Jurkat, Clone E6-1 (cell line): ENCODE results near the gene DNAH14.
"Not testable (repeated sequence)": the region's sequence is repeated elsewhere in the genome, so short reads cannot be mapped to it uniquely, and the experiment has no call there.

ENCODE experiments used
- DNase-seq: peaks from one replicate; pipeline ENCODE4 v3.0.0-alpha.2; 2011; ENCODE audit warnings: low read depth, low spot score
- H3K4me3 ChIP-seq: 2 replicates; pipeline ENCODE4 v1.5.1; 2011; ENCODE audit warnings: mild to moderate bottlenecking, low read length, control low read depth, moderate library complexity

Gene DNAH14

DNA sequence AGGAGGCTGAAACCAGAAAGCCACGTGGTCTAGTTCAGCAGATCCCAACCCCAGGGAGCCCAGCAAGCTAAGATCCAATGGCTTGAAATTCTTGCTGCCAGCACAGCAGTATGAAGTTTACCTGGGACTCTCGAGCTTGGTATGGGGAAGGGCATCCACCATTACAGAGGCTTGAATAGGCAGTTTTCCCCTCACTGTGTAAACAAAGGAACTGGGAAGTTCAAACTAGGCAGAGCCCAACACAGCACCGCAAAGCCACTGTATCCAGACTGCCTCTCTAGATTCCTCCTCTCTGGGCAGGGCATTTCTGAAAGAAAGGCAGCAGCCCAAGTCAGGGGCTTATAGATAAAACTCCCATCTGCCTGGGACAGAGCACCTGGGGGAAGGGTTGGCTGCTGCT lies 280.7 kb downstream of the DNAH14 start:
- H3K4me3 ChIP-seq, DNase-seq: not testable (repeated sequence)

DNA sequence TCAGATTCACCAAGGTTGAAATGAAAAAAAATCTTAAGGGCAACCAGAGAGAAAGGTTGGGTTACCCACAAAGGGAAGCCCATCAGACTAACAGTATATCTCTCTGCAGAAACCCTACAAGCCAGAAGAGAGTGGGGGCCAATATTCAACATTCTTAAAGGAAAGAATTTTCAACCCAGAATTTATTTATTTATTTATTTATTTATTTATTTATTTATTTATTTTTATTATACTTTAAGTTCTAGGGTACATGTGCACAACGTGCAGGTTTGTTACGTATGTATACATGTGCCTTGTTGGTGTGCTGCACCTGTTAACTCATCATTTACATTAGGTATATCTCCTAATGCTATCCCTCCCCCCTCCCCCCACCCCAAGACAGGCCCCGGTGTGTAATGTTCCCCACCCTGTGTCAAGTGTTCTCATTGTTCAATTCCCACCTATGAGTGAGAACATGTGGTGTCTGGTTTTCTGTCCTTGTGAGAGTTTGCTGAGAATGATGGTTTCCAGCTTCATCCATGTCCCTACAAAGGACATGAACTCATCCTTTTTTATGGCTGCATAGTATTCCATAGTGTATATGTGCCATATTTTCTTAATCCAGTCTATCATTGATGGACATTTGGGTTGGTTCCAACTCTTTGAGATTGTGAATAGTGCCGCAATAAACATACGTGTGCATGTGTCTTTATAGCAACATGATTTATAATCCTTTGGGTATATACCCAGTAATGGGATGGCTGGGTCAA lies 282.4 kb downstream of the DNAH14 start:
- not testable (repeated sequence) for H3K4me3 ChIP-seq, DNase-seq

DNA sequence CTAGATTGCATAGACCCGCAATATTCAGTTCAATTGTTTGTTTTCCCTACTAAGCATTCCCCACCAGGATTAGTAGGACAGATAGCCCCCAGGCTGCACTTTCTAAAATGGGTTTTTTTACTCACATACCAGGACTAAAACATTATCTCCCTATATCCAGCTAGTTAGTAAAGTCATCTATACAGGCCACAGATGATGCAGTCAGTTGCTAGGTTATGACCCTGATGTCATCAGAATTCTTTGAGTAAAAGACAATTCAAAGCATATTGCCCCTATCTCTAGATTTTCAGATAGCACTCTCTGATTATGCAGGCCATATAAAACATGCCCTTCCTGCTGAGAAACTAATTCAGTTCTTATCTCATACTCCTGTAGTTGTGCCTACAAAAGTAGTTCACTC lies 294.8 kb downstream of the DNAH14 start:
- H3K4me3 ChIP-seq = no peak overlapping the region
- DNase-seq = no peak

DNA sequence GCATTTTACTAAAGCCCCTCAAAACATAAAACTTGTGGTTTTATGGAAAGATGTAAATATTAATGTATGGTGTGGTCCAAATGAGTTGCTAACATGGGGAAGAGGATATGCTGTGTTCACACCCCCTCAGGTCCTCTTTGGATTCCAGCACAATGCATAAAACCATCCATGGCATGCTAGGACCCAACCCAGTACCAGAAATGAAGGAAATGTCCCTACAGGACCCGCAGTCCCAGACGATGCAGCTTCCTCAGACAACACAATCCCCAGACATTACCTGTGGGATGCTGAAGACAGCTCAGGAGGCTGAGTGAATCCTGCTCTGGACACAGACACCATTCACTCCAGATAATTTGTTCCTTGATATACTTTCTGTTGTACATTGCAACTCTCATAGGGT lies 296.2 kb downstream of the DNAH14 start:
- H3K4me3 ChIP-seq = no peak overlapping the region
- no peak for DNase-seq

DNA sequence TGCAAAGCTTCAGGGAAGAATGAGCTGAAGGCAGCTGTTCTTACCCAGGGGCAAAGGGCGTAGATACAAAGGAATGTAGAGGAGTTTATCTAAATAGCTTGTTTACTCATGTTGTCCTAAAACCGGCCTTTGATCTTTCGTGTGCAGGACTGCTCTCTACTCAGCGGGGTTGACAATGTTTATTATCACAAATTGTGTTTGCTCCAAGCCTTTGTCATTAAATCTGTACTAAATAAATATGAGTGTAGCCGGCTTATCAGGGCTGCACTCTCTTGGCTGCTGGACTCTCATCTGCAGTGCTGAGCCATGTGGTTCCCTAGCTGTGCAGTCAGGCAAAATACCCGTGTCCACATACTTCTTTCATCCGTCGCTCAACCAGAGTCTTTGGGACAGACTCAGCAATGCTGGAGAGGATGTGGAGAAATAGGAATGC lies 299.4 kb downstream of the DNAH14 start:
- H3K4me3 ChIP-seq = no peak overlapping the region
- DNase-seq = no peak

DNA sequence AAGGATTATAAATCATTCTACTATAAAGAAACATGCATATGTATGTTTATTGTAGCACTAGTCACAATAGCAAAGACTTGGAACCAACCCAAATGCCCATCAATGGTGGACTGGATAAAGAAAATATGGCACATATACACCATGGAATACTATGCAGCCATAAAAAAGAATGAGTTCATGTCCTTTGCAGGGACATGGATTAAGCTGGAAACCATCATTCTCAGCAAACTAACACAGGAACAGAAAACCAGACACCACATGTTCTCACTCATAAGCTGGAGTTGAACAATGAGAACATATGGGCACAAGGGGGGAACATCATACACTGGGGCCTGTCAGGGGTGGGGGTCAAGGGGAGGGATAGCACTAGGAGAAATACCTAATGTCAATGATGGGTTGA lies 300.0 kb downstream of the DNAH14 start:
- DNase-seq, H3K4me3 ChIP-seq: not testable (repeated sequence)

DNA sequence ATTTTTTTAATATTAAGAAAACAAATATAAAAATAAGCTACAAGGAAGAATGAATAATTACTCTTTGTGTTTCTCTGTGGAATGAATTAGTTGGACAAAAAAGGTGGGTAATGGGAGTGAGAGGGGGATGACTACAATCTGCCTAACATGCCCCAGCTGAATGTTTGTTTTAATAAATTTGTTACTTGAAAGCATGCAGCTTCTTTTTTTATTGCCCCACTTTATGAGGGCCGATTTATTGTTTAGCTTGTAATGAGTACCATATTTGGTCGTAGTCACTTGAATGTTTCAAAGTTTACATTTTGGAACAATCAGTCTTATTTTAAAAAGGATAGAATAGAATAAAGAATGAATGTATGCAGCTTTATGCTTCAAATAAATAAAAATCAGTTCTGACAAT lies 301.0 kb downstream of the DNAH14 start:
- DNase-seq = no peak
- no peak overlapping the region for H3K4me3 ChIP-seq

DNA sequence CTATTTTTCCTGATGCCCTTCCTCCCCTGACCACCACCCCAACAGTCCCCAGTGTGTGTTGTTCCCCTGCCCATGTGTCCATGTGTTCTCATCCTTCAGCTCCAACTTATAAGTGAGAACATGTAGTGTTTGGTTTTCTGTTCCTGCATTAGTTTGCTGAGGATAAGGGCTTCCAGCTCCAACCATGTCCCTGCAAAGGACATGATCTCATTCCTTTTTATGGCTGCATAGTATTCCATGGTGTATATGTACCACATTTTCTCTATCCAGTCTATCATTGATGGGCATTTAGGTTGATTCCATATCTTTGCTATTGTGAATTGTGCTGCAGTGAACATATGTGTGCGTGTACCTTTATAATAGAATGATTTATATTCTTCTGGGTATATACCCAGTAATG lies 303.5 kb downstream of the DNAH14 start:
- DNase-seq, H3K4me3 ChIP-seq: not testable (repeated sequence)

DNA sequence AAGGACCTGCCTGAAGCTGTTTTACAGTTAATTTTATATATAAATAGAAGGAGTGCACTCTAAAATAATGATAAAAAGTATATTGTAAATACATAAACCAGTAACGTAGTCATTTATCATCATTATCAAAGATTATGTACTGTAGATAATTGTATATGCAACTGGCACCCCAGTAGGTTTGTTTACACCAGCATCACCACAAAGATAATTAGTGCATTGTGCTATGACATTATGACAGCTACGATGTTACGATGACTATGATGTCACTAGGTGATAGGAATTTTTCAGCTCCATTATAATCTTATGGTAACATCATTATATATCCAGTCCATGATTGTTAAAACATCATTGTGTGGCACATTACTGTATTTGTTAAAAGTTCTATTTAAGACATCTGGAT lies 313.1 kb downstream of the DNAH14 start:
- DNase-seq = no peak
- no peak overlapping the region for H3K4me3 ChIP-seq

DNA sequence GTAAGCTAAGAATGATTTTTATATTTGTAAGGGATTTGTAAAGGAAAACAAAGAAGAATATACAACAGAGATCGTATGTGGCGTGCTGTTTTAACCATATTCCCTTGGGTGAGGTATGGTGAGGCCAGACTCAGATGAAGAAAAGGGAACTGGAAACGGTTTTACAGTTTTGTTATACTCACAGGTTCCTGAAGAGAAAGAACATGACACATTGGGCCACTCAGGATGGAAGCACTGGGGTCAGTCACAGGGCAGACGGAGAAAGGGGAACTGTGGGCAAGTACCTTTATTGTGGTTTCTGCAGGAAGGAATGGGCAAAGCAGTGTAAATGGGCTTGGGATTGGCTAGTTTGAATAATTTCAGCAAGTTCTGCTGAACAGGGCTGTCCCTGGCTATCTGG lies 321.0 kb downstream of the DNAH14 start:
- no peak overlapping the region for H3K4me3 ChIP-seq
- DNase-seq = no peak

DNA sequence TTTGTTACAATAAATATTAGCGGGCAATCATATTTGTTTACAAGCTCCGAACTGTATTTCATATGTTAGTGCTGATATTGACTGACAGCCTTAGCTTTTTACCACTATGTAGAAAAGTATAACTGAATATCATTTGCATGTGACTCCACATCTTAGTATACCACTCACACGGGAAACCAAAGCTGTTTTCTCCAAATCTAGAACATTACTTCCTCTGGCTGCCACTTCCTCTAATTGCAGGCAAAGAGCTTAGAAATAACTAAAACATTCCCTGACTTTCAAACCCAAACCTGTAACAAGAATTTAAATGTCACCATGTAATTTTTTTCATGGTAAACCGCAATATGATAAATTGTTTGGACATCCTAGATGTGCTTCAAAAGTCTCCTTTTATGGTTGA lies 323.7 kb downstream of the DNAH14 start:
- no peak overlapping the region for H3K4me3 ChIP-seq
- no peak for DNase-seq

DNA sequence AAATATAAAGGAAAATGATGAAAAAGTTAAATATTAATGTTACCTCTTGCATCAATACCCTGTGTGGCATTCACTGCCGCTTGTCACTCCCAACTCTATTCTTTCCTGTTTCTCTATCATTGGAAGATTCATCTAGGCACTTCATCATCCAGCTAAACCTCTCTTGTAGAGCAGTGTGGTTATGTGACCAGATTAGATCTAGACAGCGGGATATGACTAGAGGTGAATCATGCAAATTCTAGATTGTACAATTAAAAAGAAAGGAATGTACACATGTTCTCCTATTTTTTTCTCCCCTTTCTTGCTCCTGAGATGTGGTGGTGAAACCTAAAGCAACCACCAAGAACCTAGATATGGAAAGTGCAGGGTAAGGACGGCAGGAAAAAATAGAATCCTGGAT lies 324.3 kb downstream of the DNAH14 start:
- DNase-seq = no peak
- no peak overlapping the region for H3K4me3 ChIP-seq

DNA sequence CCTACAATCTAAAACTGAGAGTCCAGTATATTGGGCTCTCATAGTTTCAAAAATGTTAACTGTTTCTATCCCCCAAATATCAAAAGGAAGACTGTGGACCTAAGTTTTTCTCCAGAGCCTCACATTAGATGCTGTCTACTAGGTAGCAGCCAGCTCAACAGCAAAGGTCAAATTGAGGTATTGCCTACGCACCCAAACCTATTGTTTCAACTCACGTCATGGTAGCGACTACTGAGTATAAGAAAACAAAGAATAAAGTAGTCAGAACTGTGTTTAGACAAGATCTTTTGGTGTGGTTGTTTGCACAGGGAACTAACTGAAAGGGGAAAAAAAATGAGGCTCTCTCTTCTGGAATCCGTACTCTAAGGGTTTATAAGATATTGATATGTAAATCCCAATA lies 325.2 kb downstream of the DNAH14 start:
- no peak overlapping the region for H3K4me3 ChIP-seq
- no peak for DNase-seq

DNA sequence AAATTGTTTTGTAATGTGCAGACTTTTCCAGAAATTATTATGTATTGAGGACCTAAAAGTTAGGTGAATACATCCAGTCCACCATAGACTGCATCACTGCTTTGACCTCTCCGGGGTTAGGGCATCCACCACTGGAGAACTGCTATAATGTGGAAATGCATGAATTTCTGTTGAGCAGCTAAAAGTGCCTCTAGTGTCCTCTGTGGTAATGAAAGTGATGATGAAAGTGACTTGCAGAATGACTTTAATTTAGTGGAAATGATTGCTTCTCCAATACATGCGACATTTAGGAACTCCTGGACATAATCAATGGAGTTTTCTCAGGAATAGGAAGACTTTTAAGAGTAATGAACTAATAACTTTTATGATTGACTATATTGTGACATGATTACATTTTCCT lies 327.6 kb downstream of the DNAH14 start:
- no peak overlapping the region for H3K4me3 ChIP-seq
- no peak for DNase-seq

DNA sequence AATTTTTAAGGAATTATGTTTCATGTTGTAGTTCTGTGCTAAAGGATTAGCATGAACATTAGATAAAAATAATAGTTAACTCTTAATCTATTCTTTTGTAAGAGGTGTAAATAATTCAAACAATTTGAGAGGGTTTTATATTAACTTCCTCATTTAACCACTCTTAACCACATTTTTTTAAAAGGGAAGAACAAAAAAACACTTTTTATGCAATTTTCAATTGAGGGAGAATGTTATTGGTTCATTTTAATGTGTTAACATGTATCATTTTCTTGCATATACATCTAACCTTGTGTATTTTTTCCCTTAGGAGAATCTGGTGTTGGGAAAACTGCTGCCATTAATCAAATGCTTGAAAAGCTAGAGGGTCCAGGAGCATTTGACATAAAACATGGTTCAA lies 329.3 kb downstream of the DNAH14 start:
- no peak for DNase-seq
- no peak overlapping the region for H3K4me3 ChIP-seq

DNA sequence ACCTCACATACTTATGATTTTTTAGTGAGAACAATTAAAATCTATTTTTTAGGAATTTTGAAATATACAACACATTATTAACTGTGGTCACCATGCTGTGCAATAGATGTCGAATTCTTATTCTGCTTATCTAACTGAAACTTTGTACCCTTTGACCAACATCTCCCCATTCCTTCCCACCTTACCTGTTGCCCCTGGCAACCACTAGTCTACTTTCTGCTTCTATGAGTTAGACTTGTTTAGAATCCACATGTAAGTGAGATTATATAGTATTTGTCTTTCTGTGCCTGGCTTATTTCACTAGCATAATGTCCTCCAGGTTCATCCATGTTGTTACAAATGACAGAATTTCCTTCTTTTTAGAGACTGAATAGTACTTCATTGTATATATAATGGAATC lies 330.1 kb downstream of the DNAH14 start:
- H3K4me3 ChIP-seq = no peak overlapping the region
- no peak for DNase-seq

DNA sequence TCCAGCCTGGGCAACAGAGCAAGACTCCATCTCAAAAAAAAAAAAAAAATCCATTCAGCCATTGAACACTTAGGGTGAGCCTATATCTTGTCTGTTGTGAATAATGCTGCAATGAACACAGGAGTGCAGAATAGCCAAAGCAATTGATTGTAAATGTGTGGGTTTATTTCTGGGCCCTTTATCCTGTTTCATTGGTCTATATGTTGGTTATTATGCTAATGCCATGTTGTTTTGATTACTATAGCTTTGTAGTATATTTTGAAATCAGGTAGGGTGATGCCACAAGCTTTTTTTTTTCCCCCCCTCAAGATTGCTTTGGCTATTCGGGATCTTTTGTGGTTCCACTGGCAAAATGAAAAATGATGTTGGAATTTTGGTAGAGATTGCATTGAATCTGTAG lies 330.8 kb downstream of the DNAH14 start:
- H3K4me3 ChIP-seq = no peak overlapping the region
- DNase-seq = no peak

DNA sequence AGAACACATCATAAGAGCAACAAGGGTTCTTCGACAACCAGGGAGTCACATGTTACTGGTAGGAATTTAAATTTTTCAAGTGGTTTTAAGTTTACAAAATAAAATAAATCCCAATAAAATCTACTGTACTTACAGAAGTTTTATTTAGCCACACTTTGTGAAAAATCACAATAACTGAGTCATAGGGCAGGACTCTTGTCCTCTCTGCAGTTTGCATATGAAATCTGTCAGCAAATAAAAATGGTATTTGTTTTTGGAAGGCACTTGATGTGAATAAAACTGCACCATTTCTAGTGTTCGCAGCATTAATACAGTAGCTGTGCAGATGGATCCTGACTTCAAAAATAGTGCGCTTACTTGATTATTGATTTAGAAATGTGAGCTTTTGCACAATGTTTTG lies 348.0 kb downstream of the DNAH14 start:
- no peak for DNase-seq
- H3K4me3 ChIP-seq = no peak overlapping the region

DNA sequence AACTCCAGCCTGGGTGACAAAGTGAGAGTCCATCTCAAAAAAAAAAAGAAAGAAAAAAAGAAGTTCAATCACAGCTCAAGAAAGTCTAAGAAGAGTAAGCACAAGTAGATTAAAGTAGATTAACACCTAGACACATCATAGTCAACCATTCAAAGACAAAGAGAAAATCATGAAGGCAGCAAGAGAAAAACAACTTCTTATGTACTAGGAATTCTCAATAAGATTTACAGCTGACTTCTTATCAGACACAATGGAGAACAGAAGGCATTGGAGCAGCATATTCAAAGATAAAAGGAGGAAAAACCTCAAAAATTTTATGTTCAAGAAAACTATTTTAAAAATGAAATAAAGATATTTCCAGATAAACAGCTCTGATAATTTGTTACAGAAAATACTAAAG lies 351.1 kb downstream of the DNAH14 start:
- DNase-seq = no peak
- H3K4me3 ChIP-seq = no peak overlapping the region

DNA sequence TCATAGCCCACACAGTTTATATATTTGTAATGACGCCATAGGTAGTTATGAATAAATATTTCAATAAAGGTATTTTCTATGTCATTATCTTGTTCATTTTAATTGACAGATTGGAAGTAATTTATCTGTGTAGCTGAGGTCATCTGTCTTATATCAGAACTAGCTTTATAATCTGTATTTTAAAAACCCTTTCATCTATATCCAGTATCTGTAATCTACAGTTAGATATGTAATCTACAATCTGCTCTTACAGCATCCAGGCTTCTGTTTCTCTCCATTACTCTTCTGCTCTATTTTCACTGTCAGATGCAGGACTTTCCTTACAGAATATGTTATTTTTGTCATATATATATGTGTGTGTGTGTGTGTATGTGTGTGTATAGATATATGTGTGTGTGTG lies 360.8 kb downstream of the DNAH14 start:
- no peak for DNase-seq
- no peak overlapping the region for H3K4me3 ChIP-seq

DNA sequence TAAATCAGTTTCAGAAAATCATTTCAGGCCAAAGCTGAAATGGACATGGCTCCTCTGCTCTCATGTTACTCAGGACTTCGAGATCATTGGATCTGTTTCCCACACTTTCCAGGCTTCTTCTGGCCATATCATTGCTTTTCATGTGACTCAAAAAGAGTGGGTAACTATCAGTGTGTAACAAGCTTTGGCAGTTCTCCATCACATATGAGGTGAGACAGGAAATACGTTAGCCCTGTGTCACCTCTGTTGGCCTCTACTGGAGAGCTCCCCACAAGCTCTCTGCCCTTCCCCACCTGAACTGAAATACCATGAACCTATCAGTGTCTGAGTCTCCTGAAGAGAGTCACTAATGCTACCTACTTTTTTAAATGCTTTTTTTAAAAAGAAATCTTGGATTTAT lies 370.1 kb downstream of the DNAH14 start:
- no peak overlapping the region for H3K4me3 ChIP-seq
- DNase-seq = peak; percentile 10

DNA sequence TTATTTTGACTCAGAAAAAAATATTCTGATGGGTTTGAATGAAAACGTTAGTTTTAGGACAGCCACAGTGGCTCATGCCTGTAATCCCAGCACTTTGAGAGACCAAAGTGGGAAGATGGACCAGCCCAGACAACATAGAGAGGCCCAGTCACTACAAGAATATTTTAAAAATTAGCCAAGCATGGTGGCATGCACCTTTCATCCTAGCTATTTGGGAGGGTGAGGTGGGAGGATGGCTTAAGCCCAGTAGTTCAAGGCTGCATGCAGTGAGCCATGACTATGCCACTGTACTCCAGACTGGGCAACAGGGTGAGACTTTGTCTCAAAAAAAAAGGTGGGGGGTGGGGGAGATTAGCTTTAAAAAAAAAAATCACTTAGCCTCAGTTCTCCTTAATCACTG lies 370.9 kb downstream of the DNAH14 start:
- no peak overlapping the region for H3K4me3 ChIP-seq
- no peak for DNase-seq
